ENCODE data around the gene USP3. TPM values are rescaled to one million over a fixed set of nuclear protein-coding genes. Genes with fewer than 3 reads are reported as not detected.

The USP3 gene, protein sequence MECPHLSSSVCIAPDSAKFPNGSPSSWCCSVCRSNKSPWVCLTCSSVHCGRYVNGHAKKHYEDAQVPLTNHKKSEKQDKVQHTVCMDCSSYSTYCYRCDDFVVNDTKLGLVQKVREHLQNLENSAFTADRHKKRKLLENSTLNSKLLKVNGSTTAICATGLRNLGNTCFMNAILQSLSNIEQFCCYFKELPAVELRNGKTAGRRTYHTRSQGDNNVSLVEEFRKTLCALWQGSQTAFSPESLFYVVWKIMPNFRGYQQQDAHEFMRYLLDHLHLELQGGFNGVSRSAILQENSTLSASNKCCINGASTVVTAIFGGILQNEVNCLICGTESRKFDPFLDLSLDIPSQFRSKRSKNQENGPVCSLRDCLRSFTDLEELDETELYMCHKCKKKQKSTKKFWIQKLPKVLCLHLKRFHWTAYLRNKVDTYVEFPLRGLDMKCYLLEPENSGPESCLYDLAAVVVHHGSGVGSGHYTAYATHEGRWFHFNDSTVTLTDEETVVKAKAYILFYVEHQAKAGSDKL
- 59.0 and 70.2 TPM in 2 replicates for total RNA-seq (2022)
- Bru-seq, nascent RNA, result percentile 96 among the genes with signal in this experiment
- percentile 85 among the genes with signal in this experiment for BruChase-seq, experiment 1, labeled RNA remaining after a 6-hour chase
- BruChase-seq, experiment 2, labeled RNA remaining after a 2-hour chase, result percentile 90 among the genes with signal in this experiment
- long read RNA-seq, full-length matches to known transcripts, result 128 of 165 reads
- long read RNA-seq, partial matches to known transcripts, result 3 of 165 reads
- long read RNA-seq, other reads (novel, unspliced or antisense), result 34 of 165 reads

DNA sequence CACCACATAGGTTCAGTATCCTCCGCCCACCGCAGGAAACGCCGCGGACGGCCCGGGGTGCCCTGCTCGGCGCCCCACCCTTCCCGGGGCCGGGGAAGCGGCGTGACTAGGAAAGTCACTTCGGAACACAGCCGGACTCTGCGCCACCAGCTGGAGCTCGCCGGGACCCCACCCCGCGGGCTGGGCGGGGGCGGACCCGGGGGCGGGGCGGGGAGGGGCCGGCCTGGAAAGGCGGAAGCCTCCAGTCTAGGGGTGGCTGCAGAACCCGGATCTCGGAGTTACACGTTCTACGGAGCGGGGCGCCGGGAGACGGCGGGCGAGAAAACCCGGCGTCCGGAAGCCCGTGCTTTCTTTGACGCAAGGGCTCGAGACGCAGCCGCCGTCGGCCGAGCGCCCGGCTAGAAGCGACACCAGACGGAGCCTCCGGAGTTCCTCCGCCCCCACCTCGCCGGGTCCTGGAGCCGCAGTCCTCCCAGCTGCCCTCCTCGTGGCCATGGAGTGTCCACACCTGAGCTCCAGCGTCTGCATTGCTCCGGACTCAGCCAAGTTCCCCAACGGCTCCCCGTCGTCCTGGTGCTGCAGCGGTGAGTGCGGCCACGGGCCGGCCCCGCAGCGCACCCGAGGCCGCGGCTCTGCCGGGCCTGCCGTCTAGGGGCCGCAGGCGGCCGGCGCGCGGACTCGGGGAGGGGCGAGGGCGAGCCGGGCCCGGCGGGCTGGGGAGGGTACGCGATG lies at the start of gene USP3:
USP3 (plus strand) TSS at position 347 of the 732 bp plus-strand sequence; CDS start at position 494, 147 bp downstream.
- BruUV-seq (replicated peaks), result no TSS peak
- peak; percentile 93 for DNase-seq (ENCODE audit: unreplicated experiment)
- Mint-ChIP-seq H3K4me1 (ENCODE audit: insufficient read depth, unreplicated experiment) (peaks cover 43% of the 10 kb centered on the region), H3K27ac (ENCODE audit: low read depth, unreplicated experiment) (peak within 1 kb of the TSS; percentile 97), H3K9me3 (ENCODE audit: unreplicated experiment) (no peaks in the 10 kb centered on the region), H3K4me3 (ENCODE audit: unreplicated experiment) (peak within 1 kb of the TSS; percentile 87), H3K27me3 (ENCODE audit: insufficient read depth, unreplicated experiment) (no peaks in the 10 kb centered on the region), H3K36me3 (ENCODE audit: insufficient read depth, unreplicated experiment) (peaks cover 14% of the 10 kb centered on the region)
- intact Hi-C loops (cut with micrococcal nuclease), result loop anchor here (1.0 to 10.0 kb wide), 2 partner anchors 95 to 100 kb away; no protein-coding TSS in a partner anchor
- POLR2A ChIA-PET, result interaction anchor here (0.6 to 8.7 kb wide), 21 partner anchors 12 to 659 kb away, joined by 3 to 366 read pairs (median 7); partner anchors contain the start of genes FBXL22 and PPIB
- TF ChIP-seq, protein P1, sequence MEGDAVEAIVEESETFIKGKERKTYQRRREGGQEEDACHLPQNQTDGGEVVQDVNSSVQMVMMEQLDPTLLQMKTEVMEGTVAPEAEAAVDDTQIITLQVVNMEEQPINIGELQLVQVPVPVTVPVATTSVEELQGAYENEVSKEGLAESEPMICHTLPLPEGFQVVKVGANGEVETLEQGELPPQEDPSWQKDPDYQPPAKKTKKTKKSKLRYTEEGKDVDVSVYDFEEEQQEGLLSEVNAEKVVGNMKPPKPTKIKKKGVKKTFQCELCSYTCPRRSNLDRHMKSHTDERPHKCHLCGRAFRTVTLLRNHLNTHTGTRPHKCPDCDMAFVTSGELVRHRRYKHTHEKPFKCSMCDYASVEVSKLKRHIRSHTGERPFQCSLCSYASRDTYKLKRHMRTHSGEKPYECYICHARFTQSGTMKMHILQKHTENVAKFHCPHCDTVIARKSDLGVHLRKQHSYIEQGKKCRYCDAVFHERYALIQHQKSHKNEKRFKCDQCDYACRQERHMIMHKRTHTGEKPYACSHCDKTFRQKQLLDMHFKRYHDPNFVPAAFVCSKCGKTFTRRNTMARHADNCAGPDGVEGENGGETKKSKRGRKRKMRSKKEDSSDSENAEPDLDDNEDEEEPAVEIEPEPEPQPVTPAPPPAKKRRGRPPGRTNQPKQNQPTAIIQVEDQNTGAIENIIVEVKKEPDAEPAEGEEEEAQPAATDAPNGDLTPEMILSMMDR (IDR thresholded peaks at IDR 0.05; ENCODE audit: unreplicated experiment), result peak; percentile 40
- CTCF ChIA-PET, result interaction anchor here (0.7 to 4.3 kb wide), 13 partner anchors 10 to 95 kb away, joined by 3 to 34 read pairs (median 8); no protein-coding TSS in a partner anchor

DNA sequence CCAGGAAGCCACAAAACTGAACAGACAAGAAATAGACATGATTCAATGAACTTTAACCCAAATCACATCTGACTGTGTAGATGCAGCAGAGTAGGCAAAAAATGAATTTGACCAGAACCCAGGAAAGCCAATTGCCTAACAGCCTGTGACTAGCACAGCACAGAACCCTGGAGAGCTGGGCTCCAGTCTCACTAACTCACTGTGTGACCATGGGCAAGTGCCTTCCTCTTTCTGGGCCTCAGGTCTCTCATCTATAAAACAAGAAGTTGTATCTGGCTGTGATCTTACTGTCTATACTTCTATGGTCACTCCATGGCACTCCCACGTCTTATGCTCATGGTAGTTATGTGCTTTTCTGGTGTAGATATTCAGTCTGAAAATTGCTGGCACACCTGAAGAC lies 48.1 kb upstream of the USP3 start:
- Mint-ChIP-seq H3K4me3 (ENCODE audit: unreplicated experiment) (no peak overlapping the region), H3K36me3 (ENCODE audit: insufficient read depth, unreplicated experiment) (no peaks in the 10 kb centered on the region), H3K4me1 (ENCODE audit: insufficient read depth, unreplicated experiment) (no peaks in the 10 kb centered on the region), H3K9me3 (ENCODE audit: unreplicated experiment) (peaks cover 6% of the 10 kb centered on the region), H3K27me3 (ENCODE audit: insufficient read depth, unreplicated experiment) (no peaks in the 10 kb centered on the region), H3K27ac (ENCODE audit: low read depth, unreplicated experiment) (no peak overlapping the region)
- no peak for DNase-seq (ENCODE audit: unreplicated experiment)
- intact Hi-C loops (cut with micrococcal nuclease), result no loop called here
- TF ChIP-seq, protein P1 (IDR thresholded peaks at IDR 0.05; ENCODE audit: unreplicated experiment), result no peak
- CTCF ChIA-PET, result no interaction called here
- POLR2A ChIA-PET, result no interaction called here
- BruUV-seq (replicated peaks), result no TSS peak

DNA sequence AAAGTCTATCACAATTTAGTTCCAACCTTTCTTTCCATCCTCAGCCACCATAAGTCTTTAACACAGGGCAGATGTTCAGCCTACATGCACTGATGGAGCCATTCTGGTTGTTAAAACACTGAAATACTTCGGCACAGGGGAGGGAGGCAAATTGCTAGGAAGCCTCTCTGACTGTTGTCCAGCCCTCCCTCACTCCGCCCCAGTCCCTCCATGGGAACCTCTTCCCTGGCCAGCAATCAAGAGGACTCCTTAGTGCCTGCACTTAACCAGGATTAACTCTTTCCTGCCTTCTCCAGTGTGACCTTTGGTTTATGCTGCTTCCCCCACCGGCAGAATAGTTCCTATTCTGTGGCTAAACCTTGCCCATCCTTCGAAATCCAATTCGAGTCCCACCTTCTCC lies 47.0 kb upstream of the USP3 start:
- H3K27ac Mint-ChIP-seq (ENCODE audit: low read depth, unreplicated experiment), result no peak overlapping the region
- TF ChIP-seq, protein P1 (IDR thresholded peaks at IDR 0.05; ENCODE audit: unreplicated experiment), result no peak
- no peaks in the 10 kb centered on the region for H3K36me3 Mint-ChIP-seq (ENCODE audit: insufficient read depth, unreplicated experiment)
- BruUV-seq (replicated peaks), result no TSS peak
- H3K4me3 Mint-ChIP-seq (ENCODE audit: unreplicated experiment), result no peak overlapping the region
- ChIA-PET POLR2A (interaction anchor here (0.7 kb wide), 1 partner anchor 53 kb away, joined by 3 read pairs; no protein-coding TSS in a partner anchor), CTCF (interaction anchor here (1.0 kb wide), 1 partner anchor 9 kb away, joined by 3 read pairs; no protein-coding TSS in a partner anchor)
- intact Hi-C loops (cut with micrococcal nuclease), result no loop called here
- no peaks in the 10 kb centered on the region for H3K4me1 Mint-ChIP-seq (ENCODE audit: insufficient read depth, unreplicated experiment)
- H3K27me3 Mint-ChIP-seq (ENCODE audit: insufficient read depth, unreplicated experiment), result no peaks in the 10 kb centered on the region
- H3K9me3 Mint-ChIP-seq (ENCODE audit: unreplicated experiment), result peaks cover 6% of the 10 kb centered on the region
- no peak for DNase-seq (ENCODE audit: unreplicated experiment)

Measured in MCF 10A (cell line).